ENCODE results near the gene ZNF358. TPM values are rescaled to one million over a fixed set of nuclear protein-coding genes. Genes with fewer than 3 reads are reported as not detected.

The ZNF358 gene
- total and polyA plus RNA-seq, 12 donors: 61.4 to 167 (median 76.5) TPM

- H3K36me3 ChIP-seq: peaks cover 0 to 97% (median 52%) of the 10 kb centered on the region in 9 donors
- no peak for TF ChIP-seq CTCF (IDR thresholded peaks at IDR 0.05)
- H3K4me3 ChIP-seq: no peak overlapping the region
- DNase-seq (no peak), ATAC-seq (no peak)
- H3K9me3 ChIP-seq: no peaks in the 10 kb centered on the region
- peaks cover 0 to under 1% (median 0%) of the 10 kb centered on the region in 9 donors for H3K4me1 ChIP-seq
- intact Hi-C loops (cut with DNase I): no loop called here
- no peaks in the 10 kb centered on the region for H3K27me3 ChIP-seq
- no peak overlapping the region for H3K27ac ChIP-seq
- 96 to 97% methylated on average over 54 of the region's 54 CpGs for WGBS, 2 donors
Observed at GRCh38 chr19:7556696-7557315, 40.9 kb downstream of the ZNF358 start.

- TF ChIP-seq CTCF (IDR thresholded peaks at IDR 0.05): no peak
- ATAC-seq (no peak), DNase-seq (no peak)
- Histone ChIP-seq H3K36me3 (peaks cover 0 to 89% (median 52%) of the 10 kb centered on the region in 9 donors), H3K27ac (no peak overlapping the region), H3K27me3 (no peaks in the 10 kb centered on the region), H3K9me3 (no peaks in the 10 kb centered on the region), H3K4me3 (no peak overlapping the region), H3K4me1 (no peaks in the 10 kb centered on the region)
- WGBS, 2 donors: 91 to 95% methylated on average over 18 of the region's 18 CpGs
- intact Hi-C loops (cut with DNase I): no loop called here
Observed at GRCh38 chr19:7558667-7559066, 42.8 kb downstream of the ZNF358 start.

GRCh38 chr19:7559102-7559501, 43.2 kb downstream of the ZNF358 start:
- H3K4me1 ChIP-seq: no peaks in the 10 kb centered on the region
- H3K36me3 ChIP-seq: peaks cover 0 to 85% (median 52%) of the 10 kb centered on the region in 9 donors
- DNase-seq: no peak
- H3K4me3 ChIP-seq: no peak overlapping the region
- no peak for TF ChIP-seq CTCF (IDR thresholded peaks at IDR 0.05)
- no peak overlapping the region for H3K27ac ChIP-seq
- 57 to 98% methylated on average over 4 of the region's 4 CpGs for WGBS, 2 donors
- H3K9me3 ChIP-seq: no peaks in the 10 kb centered on the region
- ATAC-seq: no peak
- intact Hi-C loops (cut with DNase I): no loop called here
- H3K27me3 ChIP-seq: no peaks in the 10 kb centered on the region

GRCh38 chr19:7560255-7560654, 44.4 kb downstream of the ZNF358 start:
- Histone ChIP-seq H3K27me3 (no peaks in the 10 kb centered on the region), H3K27ac (no peak overlapping the region), H3K4me1 (no peaks in the 10 kb centered on the region), H3K9me3 (no peaks in the 10 kb centered on the region), H3K4me3 (no peak overlapping the region), H3K36me3 (peaks cover 0 to 74% (median 43%) of the 10 kb centered on the region in 9 donors)
- intact Hi-C loops (cut with DNase I): loop anchor here in 2 of 10 donors (10.0 kb wide), 2 partner anchors 115 to 245 kb away; partner anchors contain the start of gene MCEMP1 (in 1 of the 2)
- TF ChIP-seq CTCF (IDR thresholded peaks at IDR 0.05): no peak
- ATAC-seq: no peak
- WGBS, 2 donors: 93 to 94% methylated on average over 2 of the region's 2 CpGs
- no peak for DNase-seq
